ENCODE results near the gene DCHS2.

Gene DCHS2

DNA sequence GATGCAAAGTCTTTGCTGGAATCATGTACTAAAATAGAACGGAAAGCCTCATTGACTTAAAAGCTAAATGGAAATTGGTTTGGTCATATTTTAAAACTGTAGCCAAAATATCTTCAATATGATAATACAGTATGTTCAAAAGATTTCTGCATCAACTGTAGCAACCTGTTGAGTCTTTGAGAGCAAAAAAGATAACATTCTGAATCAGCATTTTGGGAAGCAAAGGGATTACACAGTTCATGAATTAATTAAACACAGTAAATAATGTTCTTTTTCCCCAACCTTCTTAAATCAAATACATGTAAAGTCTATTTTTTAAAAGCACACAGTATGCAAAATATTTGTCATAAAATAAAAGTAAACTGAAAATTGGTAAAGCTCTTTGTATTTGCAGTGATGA is 50.5 kb downstream of the DCHS2 start:
- DNase-seq = no peak

DNA sequence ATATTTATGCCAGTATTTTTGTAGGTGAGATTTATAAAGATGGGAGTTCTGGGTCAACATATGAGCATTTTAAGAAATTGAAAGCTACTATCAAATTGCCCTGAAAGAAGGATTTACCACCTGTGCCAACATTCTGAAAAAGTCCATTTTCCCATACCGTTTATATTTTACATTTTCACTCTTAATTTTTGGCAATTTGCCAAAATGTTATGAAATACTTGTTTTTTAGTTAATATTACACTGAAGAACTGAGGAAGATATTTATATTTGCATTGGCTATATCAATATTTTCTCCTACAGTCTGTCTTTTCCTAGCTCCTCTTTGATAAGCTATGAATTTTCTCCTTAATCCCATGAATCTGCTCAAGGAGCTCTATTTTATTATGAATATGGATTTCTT is 52.4 kb downstream of the DCHS2 start:
- no peak for DNase-seq

DNA sequence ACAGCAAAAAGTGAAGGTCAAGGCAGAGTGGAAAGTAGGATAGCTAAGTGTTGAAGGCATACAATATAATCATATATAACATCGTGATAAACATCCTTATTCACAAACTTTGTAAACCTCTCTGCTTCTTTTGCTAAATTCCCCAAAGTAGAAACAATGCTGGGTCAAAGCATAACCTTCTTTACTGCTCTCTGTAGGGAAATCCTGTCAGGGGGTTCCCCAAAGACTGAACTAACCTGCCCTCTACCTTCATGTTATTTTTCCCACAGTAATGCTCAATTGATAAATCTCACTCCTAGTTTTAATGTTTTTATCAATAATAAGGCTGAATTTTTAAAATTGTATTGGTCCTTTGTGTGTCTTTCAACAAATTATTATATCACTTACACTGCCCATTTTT is 55.7 kb downstream of the DCHS2 start:
- no peak for DNase-seq

DNA sequence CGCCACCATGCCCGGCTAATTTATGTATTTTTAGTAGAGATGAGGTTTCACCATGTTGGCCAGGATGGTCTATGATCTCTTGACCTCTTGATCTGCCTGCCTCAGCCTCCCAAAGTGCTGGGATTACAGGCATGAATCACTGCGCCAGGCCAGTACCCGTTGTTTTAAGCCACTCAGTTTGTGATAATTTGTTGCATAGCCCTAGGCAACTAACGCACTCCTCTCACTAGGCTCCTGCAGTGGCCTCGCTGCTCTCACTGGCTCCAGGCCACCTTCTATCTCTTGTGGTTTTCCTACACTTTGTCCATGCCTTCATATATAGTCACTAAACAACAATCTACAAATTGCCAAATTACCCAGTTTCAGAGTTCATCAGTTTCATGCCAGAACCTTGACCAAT is 58.1 kb downstream of the DCHS2 start:
- DNase-seq = no peak

DNA sequence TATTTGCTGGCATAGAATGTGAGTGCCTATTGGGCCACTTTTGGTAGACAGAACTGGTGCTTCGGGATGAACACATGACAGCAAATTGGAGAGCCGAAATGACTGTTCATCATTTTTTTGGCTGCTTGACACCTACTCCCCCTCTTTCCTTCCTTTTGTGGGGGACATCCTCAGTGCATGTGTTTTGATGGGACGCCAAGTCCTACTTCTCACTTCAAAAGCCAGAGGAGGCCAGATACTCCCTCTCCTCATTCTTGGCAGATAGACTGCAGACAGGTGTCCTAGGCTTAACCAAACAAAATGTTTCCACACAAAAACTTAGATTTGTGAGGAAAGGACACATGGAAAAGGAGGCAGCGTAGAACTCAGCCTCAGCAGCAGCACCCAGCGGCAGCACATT is 62.4 kb downstream of the DCHS2 start:
- no peak for DNase-seq

DNA sequence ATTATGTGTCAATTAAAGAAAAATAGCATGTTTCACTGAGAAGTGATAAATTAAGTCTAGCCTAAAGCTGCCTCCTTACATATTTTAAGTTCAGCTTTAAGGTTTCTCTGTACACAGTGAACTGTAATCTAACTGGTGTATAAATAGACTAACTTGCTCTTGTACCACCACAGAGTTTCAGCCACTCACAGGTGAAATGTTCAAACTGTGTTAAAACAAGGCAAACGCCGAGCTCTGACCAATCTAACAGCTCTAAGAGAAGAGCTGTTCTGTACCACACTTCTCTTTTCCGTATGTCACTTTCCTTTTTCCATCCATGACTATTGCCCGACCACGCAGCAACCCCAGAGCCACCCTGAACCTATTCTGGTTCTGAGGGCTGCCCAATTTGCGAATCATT is 64.5 kb downstream of the DCHS2 start:
- no peak for DNase-seq

DNA sequence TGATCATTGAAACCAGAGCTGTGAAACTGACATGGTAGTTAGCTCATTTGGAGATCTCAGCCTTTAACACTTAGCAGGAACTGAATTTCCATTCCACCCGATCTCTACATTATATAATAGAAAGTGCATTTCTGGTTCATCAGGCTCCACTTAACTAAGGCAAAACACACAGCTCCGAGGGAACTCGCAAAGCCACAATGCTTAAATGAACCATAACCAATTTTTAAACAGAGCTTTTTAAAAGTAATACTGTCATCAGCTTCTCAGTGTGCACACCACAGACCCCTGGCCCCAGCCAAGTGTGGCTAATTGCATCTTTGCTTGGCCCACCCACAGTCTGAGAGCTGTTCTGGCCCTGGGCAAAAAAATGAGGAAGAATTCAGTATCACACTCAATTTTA is 66.1 kb downstream of the DCHS2 start:
- no peak for DNase-seq

DNA sequence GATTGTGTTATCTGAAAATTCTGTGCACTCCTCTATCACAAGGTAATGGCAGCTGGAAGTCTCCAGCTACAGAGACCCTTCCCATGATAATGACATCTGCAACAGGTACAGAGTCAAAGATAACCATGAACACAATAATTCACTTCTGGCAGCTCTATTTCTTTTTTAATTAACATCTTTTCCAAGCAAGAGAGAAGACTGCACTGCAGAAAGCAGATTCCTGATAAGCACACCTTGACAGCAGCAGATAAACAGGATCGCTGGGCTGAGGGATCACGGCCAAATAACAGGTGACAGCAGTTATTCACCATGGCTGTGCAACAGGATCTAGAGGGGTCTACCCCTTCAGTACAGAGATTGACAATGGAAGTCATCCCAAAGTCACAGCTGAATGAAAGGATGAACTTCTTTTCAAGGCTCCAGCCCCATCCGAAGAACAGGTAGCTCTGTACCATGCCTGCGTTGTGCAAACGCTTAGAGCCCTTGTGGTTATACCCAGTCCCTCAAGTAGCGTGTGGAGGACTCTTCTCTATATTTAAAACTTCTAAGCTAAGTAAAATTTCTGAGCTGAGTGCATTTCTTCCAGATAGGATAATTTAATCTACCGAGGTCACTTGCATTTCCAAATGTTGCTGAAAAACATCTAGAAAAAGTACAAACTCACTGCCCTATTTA is 66.7 kb downstream of the DCHS2 start:
- no peak for DNase-seq

DNA sequence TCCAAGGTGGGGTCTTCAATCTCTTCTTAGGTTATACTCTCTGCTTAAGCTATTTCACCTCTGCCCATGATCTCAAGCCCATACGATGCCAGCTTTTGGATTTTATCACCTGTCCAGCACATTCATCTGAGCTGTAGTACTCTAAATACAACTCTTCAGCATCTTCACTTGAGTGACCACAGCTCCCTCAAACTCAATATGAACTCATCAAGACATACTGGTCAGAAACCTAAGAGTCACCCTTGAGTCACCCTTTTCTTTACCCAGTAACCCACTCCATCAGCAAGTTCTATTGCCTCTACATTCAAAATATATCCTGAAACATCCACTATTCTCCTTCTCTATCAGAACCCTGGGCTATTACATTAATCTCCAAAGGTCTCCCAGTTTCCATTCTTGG is 69.4 kb downstream of the DCHS2 start:
- DNase-seq = no peak

DNA sequence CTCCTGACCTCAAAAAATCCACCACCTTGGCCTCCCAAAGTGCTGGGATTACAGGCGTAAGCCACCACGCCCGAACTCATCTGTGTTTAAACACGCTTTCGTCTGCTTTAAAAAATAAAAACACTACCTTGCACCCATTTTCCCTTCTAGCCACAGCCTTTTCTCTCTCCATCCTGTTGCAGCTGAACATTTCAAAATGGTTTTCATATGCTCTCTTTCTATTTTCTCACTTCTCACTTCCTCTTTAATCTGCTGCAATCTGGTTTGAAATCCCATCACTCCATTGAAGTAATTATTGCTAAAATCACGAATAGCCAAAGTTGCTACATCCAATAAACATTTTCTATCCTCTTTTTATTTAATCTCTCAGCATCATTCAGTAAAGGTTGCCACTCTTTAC is 70.0 kb downstream of the DCHS2 start:
- DNase-seq = no peak

DNA sequence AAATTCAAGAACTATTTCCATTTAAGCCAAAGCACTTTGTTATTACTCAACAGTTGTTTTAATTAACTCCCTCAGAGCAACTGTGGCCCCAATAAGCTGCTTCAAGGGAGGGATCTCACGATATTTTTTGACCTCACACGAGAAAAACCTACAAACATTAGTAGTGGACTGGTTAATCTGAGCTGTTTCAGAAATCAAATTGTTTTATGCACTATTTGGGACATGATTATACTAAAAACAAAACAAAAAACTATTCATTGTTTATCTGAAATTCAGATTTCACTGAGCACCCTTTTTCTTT is 74.3 kb downstream of the DCHS2 start:
- no peak for DNase-seq

DNA sequence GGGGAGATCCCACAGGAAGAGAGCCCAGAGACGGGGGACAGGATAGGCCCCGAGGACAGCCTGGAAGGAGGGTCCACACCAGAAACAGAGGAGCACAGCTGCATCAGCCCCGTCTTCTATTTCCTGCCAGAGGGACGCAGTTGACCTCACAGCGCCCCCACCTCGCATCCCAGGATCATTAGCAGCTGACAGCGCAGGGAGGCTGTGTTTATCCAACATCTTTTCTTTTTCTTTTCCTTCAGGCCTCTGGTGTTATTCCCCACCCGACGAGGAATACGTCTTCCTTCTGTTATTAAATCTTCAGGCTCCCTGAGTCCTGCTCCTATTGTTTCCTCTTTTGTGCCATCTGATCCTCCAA is 75.4 kb downstream of the DCHS2 start:
- DNase-seq = peak; percentile 5

DNA sequence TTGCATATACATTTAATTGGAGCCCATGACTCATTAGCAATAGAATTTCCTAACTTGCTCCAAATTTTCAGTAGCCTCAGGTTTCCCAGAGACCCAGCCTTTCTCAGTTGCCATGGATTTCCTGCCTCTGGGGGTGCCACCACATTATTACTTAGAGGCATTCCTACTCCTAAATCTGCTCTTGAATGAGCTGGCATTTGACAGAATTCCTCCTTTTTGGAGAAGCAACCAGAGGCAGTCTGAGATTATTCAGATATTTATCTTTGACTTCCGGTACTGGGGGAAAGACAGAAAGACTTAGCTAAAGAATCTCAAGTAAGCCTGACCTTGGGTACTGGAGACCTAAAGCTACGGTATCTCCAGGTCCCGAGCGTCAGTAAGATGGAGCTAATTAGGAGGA is 76.3 kb downstream of the DCHS2 start:
- no peak for DNase-seq

DNA sequence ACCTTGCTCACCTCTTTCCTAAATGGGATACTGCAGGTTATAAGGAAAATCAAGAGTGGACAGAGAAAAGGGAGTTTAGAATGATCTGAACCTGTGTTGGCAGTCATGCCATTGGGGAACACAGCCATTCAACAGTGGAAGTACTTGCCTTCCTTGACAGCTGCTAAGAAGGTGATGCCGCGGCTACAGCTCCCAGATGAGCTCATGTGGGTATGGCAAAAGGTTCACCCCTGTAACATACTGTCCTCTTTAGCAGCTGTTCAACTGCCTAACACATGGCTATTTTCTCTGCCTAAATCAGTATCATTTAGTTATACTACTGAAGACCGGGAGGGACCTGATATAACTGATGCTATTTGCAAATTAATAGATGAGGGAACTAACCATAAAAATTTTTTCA is 76.8 kb downstream of the DCHS2 start:
- no peak for DNase-seq

DNA sequence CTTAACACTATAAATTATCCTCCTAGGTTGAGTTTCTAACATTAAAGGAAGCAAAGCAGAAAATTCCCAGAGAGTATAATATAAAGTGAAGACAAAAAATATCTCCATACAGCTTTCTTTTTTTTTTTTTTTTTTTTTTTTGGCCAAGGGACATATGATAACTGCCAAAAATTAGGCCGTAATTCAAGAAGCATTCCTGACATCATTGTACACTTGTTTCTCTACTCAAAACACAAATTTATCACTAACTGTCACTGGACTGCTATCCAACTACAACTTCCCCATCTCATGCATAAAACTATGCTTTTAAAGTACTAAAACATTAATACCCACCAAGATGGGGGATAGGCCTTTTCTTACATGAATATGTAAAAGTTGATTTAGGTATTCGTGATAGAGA is 77.2 kb downstream of the DCHS2 start:
- DNase-seq = no peak

DNA sequence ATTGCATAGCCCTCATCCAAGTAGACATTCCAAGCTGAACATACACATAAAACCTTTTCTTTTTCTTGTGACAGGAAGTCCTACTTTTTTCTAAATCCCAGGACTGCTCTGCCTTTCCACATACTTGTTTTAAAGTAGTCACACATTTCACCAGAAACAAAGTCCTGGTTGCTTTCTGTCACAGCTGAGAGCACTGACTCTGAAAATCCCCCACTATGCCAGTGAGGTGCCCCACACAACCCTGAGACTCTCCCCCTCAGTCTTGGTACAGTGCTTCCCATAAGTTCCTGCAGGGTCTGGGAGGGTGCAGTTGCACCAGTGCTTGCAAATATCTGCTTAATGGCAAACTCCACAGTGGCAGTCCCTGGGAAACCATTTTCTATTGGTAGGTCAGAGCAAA is 84.2 kb downstream of the DCHS2 start:
- no peak for DNase-seq

DNA sequence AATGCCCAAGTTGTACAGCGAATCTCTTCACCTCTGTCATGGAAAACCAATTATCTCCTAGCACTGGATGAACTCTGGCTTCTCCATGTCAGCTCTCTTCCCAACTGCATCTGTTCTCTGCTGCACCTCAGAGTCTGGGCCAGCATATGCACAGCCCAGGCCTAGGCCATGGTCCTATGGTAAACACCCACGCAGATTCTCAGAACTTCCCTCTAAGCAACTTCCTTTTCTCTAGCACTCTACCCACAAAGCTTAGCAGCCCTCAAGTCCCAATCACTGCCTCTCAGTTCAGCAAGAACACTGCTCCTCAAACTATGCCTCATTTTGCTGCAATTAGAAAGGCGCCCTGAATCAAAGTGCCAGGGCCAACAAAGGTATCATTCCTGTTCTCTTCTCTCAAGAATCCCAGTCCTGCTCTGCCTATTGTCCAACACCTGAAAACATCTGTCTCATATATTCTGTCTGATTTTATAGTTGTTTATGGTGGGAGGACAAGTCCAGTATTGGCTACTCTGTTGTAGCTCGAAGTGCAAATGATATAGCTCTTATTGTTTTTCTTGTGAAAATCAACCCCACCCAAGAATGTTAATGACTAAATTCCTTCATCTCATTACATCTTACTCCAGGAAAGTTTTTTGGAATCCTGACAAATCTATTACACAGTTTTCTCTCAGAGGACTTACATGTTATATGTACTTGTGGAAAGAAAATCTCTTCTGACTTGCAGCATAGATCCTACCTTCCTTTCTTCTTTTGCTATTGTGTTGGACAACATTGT is 85.4 kb downstream of the DCHS2 start:
- DNase-seq = no peak

DNA sequence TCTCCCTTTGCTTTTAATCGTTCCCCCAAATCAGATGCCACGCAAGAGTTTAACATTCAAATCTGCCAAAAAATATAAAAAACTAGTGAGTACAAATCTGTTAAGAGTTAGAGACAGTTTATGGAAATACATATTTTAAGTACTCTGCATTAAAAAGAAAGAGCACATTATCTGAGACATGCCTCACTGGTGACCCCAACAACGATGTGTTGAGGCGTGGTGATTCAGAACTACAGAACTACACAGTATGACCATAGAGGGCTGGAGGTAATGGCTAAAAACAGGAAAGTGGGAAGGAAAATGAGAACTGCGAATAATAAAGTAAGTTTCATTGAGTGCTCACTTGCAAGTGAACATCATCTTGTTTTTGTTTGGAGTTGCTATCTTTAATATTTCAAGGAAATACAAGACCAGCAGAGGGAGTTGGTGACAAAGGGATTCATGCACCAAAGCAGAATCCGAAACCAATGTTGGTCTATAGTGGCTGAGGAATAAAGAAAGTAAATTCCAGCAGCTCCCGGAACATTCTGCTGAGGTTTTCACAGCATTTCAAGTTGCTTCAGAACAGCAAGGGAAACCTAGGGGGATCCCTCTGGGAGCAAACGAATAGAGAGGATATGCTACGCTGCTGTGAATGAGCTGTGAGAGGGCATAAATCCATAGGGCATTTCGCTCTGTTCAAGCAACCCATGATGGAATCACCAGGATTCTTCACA is 92.2 kb downstream of the DCHS2 start:
- DNase-seq = peak; percentile 54

DNA sequence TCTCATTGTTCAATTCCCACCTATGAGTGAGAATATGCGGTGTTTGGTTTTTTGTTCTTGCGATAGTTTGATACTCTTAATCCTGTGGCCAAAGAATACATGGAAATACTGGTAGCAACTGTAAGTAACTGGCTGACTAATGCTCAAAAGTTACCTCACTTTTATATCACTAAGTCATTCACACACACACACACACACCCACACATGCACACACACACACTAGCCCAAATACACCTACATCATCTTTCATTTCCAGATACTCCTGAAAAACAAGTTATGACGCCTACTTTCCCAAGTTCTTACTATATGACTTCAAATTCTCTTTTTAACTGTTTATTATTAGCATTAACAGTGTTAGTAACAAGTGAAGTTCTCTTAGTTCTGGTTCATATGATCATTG is 101.3 kb downstream of the DCHS2 start:
- no peak for DNase-seq

DNA sequence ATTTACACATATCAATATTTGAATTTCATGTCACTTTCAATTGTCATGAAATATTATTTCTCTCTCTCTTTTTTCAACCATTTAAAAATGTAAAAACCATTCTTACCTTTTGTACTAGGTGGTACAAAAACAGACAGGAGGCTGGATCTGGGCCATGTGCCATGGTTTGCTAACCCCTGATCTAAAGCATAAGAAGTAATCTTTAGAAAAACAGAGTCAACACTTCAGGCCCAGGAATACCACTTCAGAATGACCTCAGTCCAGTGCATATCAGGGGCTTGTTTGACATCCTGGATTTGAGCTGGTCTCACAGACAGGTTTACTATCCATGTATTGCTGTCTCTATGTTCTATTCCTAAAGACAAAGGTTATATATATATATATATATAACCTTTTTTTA is 102.5 kb downstream of the DCHS2 start:
- no peak for DNase-seq

DNA sequence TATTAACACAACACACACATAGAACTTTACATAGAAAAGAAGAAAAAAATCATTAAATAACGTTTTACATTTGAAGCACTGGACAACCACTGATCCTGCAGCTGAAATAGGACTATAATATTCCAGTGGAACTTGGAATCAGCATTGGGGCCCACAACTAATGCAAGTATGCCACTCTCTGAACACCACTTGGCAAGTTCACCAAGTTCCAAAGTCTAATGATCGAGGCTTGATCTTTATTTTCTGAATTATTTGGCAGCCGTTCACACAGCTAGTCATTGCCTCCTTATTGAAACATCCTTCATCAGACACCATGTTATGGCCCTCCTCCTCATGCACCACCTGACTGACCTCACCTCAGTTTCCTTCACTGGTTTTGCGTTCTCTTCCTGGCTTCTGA is 107.6 kb downstream of the DCHS2 start:
- no peak for DNase-seq

DNA sequence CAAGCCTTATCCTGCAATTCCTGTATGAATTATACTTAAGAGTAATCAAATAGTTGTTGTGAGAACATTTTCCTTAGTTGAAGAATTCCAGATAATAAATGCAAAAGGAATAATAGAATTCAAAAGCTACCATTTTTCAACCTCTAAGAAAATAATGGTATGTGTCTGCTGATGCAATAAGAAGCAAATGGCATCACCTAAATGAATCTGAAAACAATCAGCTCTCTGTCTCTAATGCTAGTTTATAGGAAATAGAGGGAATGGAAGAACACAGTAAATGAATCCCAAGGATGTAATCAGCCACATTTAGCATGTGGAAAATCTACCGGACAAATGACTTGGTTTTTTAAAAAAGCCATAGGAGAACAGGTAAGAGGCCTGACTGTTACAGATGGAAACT is 115.1 kb downstream of the DCHS2 start:
- DNase-seq = no peak

DNA sequence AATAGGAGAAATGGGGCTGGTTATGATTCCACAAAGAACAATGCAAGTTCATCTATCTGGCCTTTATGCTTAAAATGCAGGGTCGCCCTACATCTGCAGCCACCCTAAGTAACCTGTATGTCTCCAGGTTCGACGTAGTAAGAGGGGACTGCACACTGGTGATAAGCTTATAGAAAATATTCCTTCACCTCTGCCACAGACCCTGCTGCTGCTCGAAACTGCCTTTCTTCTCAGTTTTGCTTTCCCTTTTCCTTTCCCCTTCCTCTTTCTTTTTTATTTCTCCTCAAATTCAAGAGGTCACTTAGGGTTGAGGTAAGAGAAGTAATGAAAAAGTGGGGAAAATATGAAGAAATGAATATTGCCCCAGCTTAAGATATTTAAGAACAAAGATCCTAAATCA is 123.5 kb downstream of the DCHS2 start:
- no peak for DNase-seq

DNA sequence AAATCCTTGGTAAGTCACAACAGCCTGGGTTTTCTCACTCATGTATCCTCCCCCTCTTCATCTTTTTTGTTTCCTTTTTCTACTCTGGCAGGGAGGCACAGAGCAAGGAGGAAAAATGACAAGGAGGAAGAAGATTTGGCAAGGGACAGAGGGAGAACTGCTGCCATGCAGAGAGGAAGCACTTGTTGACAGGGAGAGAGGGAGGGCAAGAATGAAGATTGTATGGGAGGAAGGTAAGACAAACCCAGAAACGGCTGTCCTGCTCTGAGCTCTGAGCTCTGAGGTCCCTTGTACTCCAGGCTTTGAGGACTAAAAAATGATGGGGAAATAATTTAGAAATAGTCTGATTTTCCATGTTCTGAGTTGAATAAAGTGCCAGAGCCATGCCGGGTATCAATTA is 123.9 kb downstream of the DCHS2 start:
- no peak for DNase-seq

DNA sequence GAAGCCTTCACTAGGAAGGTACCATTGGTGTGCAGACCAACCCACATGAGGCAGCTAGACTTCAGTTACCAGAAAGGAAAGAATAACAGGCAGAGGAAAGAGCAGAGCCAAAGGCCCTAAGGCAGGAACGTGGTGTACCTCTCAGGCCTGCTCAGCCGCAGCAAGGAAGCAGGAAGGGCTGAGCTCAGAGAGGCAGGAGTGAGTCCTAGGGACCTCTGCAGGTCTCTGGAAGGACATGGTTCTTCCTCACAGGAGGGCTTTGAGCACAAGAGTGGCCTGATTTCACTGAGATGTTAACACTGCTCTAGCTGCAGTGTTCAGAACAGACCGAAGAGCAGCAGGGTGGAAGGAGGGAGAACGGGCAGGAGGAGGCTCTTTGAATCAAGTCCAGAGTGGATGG is 124.6 kb downstream of the DCHS2 start:
- no peak for DNase-seq

Measured in kidney glomerular epithelial cell (primary cell).